ENCODE results near the gene MCL1. TPM values are rescaled to one million over a fixed set of nuclear protein-coding genes. Genes with fewer than 3 reads are reported as not detected.

MCL1 gene
- total RNA-seq, 1 experiment from 2014 or later, result 261 TPM

DNA sequence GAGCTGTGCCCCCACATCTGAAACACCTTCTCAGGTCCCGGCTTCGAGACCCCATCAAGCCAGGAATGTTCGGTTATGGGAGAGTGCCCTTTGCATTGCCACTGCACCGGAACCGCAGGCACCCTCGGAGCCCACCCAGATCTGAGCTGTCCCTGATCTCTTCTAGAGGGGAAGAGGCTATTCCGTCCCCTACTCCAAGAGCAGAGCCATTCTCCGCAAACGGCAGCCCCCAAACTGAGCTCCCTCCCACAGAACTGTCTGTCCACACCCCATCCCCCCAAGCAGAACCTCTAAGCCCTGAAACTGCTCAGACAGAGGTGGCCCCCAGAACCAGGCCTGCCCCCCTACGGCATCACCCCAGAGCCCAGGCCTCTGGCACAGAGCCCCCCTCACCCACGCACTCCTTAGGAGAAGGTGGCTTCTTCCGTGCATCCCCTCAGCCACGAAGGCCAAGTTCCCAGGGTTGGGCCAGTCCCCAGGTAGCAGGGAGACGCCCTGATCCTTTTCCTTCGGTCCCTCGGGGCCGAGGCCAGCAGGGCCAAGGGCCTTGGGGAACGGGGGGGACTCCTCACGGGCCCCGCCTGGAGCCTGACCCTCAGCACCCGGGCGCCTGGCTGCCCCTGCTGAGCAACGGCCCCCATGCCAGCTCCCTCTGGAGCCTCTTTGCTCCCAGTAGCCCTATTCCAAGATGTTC is 25.9 kb downstream of the MCL1 start:
- no peak for DNase-seq
- no peaks in the 10 kb centered on the region for H3K9me3 Mint-ChIP-seq (ENCODE audit: low read depth, unreplicated experiment)
- TF ChIP-seq, protein P1, sequence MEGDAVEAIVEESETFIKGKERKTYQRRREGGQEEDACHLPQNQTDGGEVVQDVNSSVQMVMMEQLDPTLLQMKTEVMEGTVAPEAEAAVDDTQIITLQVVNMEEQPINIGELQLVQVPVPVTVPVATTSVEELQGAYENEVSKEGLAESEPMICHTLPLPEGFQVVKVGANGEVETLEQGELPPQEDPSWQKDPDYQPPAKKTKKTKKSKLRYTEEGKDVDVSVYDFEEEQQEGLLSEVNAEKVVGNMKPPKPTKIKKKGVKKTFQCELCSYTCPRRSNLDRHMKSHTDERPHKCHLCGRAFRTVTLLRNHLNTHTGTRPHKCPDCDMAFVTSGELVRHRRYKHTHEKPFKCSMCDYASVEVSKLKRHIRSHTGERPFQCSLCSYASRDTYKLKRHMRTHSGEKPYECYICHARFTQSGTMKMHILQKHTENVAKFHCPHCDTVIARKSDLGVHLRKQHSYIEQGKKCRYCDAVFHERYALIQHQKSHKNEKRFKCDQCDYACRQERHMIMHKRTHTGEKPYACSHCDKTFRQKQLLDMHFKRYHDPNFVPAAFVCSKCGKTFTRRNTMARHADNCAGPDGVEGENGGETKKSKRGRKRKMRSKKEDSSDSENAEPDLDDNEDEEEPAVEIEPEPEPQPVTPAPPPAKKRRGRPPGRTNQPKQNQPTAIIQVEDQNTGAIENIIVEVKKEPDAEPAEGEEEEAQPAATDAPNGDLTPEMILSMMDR (IDR thresholded peaks at IDR 0.05; ENCODE audit: unreplicated experiment), result no peak
- BruUV-seq (replicated peaks), result no TSS peak
- H3K27ac Mint-ChIP-seq (ENCODE audit: unreplicated experiment), result peak overlapping the region; percentile 33
- H3K36me3 Mint-ChIP-seq (ENCODE audit: insufficient read depth, unreplicated experiment), result peaks cover 62% of the 10 kb centered on the region
- intact Hi-C loops (cut with micrococcal nuclease; ENCODE audit: unreplicated experiment), result no loop called here
- H3K4me1 Mint-ChIP-seq (ENCODE audit: low read depth, unreplicated experiment), result peaks cover 22% of the 10 kb centered on the region
- H3K27me3 Mint-ChIP-seq (ENCODE audit: unreplicated experiment), result peaks cover 14% of the 10 kb centered on the region
- H3K4me3 Mint-ChIP-seq (ENCODE audit: low read depth, unreplicated experiment), result no peak overlapping the region
- CTCF ChIA-PET, result no interaction called here

DNA sequence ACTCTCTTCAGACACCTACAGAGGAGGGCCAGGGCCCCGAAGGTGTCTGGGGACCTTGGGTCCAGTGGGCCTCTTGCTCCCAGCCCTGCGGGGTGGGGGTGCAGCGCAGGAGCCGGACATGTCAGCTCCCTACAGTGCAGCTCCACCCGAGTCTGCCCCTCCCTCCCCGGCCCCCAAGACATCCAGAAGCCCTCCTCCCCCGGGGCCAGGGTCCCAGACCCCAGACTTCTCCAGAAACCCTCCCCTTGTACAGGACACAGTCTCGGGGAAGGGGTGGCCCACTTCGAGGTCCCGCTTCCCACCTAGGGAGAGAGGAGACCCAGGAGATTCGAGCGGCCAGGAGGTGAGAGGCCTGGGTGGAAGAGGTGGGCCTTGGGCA is 26.5 kb downstream of the MCL1 start:
- H3K9me3 Mint-ChIP-seq (ENCODE audit: low read depth, unreplicated experiment), result no peaks in the 10 kb centered on the region
- peak overlapping the region; percentile 33 for H3K27ac Mint-ChIP-seq (ENCODE audit: unreplicated experiment)
- no peak for DNase-seq
- CTCF ChIA-PET, result no interaction called here
- TF ChIP-seq, protein P1 (IDR thresholded peaks at IDR 0.05; ENCODE audit: unreplicated experiment), result no peak
- H3K36me3 Mint-ChIP-seq (ENCODE audit: insufficient read depth, unreplicated experiment), result peaks cover 68% of the 10 kb centered on the region
- peak overlapping the region; percentile 30 for H3K4me3 Mint-ChIP-seq (ENCODE audit: low read depth, unreplicated experiment)
- intact Hi-C loops (cut with micrococcal nuclease; ENCODE audit: unreplicated experiment), result no loop called here
- H3K27me3 Mint-ChIP-seq (ENCODE audit: unreplicated experiment), result peaks cover 14% of the 10 kb centered on the region
- H3K4me1 Mint-ChIP-seq (ENCODE audit: low read depth, unreplicated experiment), result peaks cover 22% of the 10 kb centered on the region
- BruUV-seq (replicated peaks), result no TSS peak

DNA sequence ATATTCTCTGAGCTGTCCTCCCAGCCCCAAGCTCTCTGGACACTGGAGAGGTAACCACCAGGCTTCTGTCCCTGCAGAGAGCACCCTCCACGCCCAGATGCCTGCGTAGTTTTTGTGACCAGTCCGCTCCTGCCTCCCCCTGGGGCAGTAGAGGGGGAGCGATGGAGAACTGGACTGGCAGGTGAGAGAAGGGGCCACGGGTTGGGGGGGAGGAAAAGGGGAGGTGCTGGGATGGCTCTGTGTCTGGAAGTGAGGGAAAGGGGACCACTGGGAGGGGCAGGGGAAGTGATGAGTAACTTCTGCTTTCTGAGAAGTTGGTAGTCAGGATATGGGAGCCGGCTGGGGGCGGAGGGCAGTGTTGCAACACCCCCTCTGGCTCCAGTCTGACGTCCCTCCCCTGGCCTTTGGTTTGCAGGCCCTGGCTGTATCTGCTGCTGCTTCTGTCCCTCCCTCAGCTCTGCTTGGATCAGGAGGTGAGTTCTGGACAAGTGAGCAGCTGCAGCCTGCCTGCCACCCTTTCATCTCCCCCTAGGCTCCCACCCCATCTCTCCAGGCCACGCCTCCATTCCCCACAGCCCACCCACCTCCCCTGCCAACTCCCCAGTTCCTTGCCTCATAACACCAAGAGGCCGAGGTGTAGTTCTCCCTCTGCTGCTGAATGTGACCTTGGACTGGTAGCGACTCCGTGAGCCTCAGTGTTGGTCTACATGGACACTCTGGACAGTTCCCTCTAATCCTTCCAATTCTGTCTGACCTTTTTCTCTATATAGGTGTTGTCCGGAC is 27.1 kb downstream of the MCL1 start:
- peak overlapping the region; percentile 33 for H3K27ac Mint-ChIP-seq (ENCODE audit: unreplicated experiment)
- no TSS peak for BruUV-seq (replicated peaks)
- TF ChIP-seq, protein P1 (IDR thresholded peaks at IDR 0.05; ENCODE audit: unreplicated experiment), result no peak
- peak; percentile 59 for DNase-seq
- H3K9me3 Mint-ChIP-seq (ENCODE audit: low read depth, unreplicated experiment), result no peaks in the 10 kb centered on the region
- intact Hi-C loops (cut with micrococcal nuclease; ENCODE audit: unreplicated experiment), result no loop called here
- peaks cover 22% of the 10 kb centered on the region for H3K4me1 Mint-ChIP-seq (ENCODE audit: low read depth, unreplicated experiment)
- H3K36me3 Mint-ChIP-seq (ENCODE audit: insufficient read depth, unreplicated experiment), result peaks cover 65% of the 10 kb centered on the region
- CTCF ChIA-PET, result interaction anchor here (1.3 to 2.0 kb wide), 2 partner anchors 8 to 16 kb away, joined by 4 to 9 read pairs; no protein-coding TSS in a partner anchor
- H3K4me3 Mint-ChIP-seq (ENCODE audit: low read depth, unreplicated experiment), result peak overlapping the region; percentile 30
- peaks cover 14% of the 10 kb centered on the region for H3K27me3 Mint-ChIP-seq (ENCODE audit: unreplicated experiment)

DNA sequence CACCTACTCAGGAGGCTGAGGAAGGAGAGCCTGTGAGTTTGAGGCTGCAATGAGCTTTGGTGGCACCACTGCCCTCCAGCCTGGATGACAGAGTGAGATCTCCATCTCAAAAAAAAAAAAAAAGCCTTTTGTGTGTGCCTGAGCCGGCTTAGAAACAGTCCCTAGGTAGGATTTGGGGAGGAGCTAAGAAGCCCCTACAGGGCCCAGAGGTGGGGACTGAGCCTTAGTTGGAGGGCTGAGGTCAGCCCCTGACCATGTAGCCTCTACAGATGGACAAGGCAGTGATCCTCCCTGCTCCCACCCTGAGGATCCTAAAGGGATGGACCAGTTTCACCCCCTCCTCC is 27.7 kb downstream of the MCL1 start:
- Mint-ChIP-seq H3K4me1 (ENCODE audit: low read depth, unreplicated experiment) (peaks cover 22% of the 10 kb centered on the region), H3K36me3 (ENCODE audit: insufficient read depth, unreplicated experiment) (peaks cover 63% of the 10 kb centered on the region), H3K27ac (ENCODE audit: unreplicated experiment) (peak overlapping the region; percentile 67), H3K9me3 (ENCODE audit: low read depth, unreplicated experiment) (no peaks in the 10 kb centered on the region), H3K27me3 (ENCODE audit: unreplicated experiment) (peaks cover 14% of the 10 kb centered on the region), H3K4me3 (ENCODE audit: low read depth, unreplicated experiment) (no peak overlapping the region)
- CTCF ChIA-PET, result interaction anchor here (1.3 to 2.0 kb wide), 2 partner anchors 9 to 17 kb away, joined by 4 to 9 read pairs; no protein-coding TSS in a partner anchor
- DNase-seq, result no peak
- intact Hi-C loops (cut with micrococcal nuclease; ENCODE audit: unreplicated experiment), result no loop called here
- no TSS peak for BruUV-seq (replicated peaks)
- TF ChIP-seq, protein P1 (IDR thresholded peaks at IDR 0.05; ENCODE audit: unreplicated experiment), result no peak

Data from Calu3 (cell line).